Fibroblast of lung (primary cell): ENCODE data around the gene CHI3L1.

Source experiments
- EZH2 ChIP-seq: IDR thresholded peaks from 2 replicates; pipeline ENCODE4 v1.5.1; 2012; ENCODE audit warnings: low read length, control low read depth, mild to moderate bottlenecking; ENCODE audit errors: missing control alignments
- TF ChIP-seq, protein P1 (sequence below), 2 donors: IDR thresholded peaks in 1 of 2; conservative IDR thresholded peaks in 1 of 2; 1 replicate in 1 of 2; 2 replicates in 1 of 2; pipeline ENCODE4 v1.5.1; 2011 to 2012; ENCODE audit warnings: low read length in 2 of 2, control low read depth in 1 of 2, inconsistent platforms in 1 of 2, low read depth in 1 of 2, mild to moderate bottlenecking in 1 of 2

DNA sequence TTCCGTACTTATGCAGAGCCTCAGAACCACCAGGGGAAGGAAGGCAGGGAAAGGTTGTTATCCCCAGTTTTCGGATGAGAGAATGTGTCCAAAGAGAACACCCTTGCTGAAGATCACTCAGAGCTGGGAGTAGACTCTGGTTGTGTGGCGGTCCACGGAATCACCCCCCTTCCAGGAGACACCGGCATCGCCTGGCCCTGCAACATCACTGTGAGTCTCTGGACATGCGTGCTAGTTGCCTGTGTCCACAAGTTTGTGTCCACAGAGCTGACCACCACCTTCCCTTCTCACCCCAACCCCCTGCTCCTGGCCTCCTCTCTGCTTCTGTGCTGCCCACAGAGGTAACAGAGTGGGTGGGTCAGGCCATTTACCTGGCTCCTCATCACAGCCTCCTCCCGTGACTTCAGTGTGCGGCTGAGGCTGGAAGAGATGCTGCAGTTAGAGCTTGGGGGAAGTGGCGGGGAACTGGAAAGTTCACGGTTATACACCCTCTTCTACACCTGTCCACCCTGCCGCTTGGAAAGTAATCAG is 18.2 kb downstream of the CHI3L1 start:
- TF ChIP-seq, protein P1, sequence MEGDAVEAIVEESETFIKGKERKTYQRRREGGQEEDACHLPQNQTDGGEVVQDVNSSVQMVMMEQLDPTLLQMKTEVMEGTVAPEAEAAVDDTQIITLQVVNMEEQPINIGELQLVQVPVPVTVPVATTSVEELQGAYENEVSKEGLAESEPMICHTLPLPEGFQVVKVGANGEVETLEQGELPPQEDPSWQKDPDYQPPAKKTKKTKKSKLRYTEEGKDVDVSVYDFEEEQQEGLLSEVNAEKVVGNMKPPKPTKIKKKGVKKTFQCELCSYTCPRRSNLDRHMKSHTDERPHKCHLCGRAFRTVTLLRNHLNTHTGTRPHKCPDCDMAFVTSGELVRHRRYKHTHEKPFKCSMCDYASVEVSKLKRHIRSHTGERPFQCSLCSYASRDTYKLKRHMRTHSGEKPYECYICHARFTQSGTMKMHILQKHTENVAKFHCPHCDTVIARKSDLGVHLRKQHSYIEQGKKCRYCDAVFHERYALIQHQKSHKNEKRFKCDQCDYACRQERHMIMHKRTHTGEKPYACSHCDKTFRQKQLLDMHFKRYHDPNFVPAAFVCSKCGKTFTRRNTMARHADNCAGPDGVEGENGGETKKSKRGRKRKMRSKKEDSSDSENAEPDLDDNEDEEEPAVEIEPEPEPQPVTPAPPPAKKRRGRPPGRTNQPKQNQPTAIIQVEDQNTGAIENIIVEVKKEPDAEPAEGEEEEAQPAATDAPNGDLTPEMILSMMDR (conservative IDR thresholded peaks at IDR 0.05 in 1 of 2, IDR thresholded peaks at IDR 0.05 in 1 of 2; ENCODE audit: low read depth in 1 of 2, low read length in 2 of 2), result no peak
- TF ChIP-seq EZH2, result no peak
